Natural killer cell (primary cell): ENCODE measurements around the gene KLK5. TPM values are rescaled to one million over a fixed set of nuclear protein-coding genes. Genes with fewer than 3 reads are reported as not detected.

ENCODE experiments used
- ATAC-seq, 3 donors: fragments of 150-1000 bp in 2 of 3; fragments of 200-7000 bp in 1 of 3; cut with Tn5 transposase; 1 replicate in 1 of 3; 2 replicates in 2 of 3; pipeline ENCODE4 v1.10.0; 2021; ENCODE audit warnings: mild to moderate bottlenecking in 2 of 3, moderate library complexity in 2 of 3
- DNase-seq, 2 donors: peaks; one replicate each; pipeline versions ENCODE4 v3.0.0 to v3.0.0-alpha.2; 2013 to 2021; ENCODE audit warnings: mixed read lengths in 1 of 2
- H3K27ac ChIP-seq: one replicate; pipeline ENCODE4 v1.5.1; 2013; ENCODE audit warnings: mild to moderate bottlenecking, low read length
- H3K27me3 ChIP-seq: one replicate; pipeline ENCODE4 v1.6.1; 2013; ENCODE audit warnings: low read length; ENCODE audit not compliant: control insufficient read depth, insufficient read depth
- H3K36me3 ChIP-seq: one replicate; pipeline ENCODE4 v1.6.1; 2013; ENCODE audit warnings: low read length; ENCODE audit not compliant: control insufficient read depth, insufficient read depth
- H3K4me1 ChIP-seq: one replicate; pipeline ENCODE4 v1.6.1; 2013; ENCODE audit warnings: low read length; ENCODE audit not compliant: control insufficient read depth, insufficient read depth
- H3K4me3 ChIP-seq: one replicate; pipeline ENCODE4 v1.5.1; 2013; ENCODE audit warnings: low read length
- H3K9me3 ChIP-seq: one replicate; pipeline ENCODE4 v1.6.1; 2013; ENCODE audit warnings: low read length; ENCODE audit not compliant: control insufficient read depth, insufficient read depth
- H3K27ac Mint-ChIP-seq, 2 donors: one replicate each; pipeline ENCODE4 v1.8.0; 2022; ENCODE audit warnings: mild to moderate bottlenecking in 2 of 2, mixed read lengths in 2 of 2, moderate library complexity in 1 of 2
- H3K27me3 Mint-ChIP-seq, 2 donors: one replicate each; pipeline ENCODE4 v1.8.0; 2022; ENCODE audit warnings: low read depth in 2 of 2, mixed read lengths in 2 of 2
- H3K36me3 Mint-ChIP-seq: one replicate; pipeline ENCODE4 v1.8.0; 2022; ENCODE audit warnings: mixed read lengths
- H3K4me1 Mint-ChIP-seq, 2 donors: one replicate each; pipeline ENCODE4 v1.8.0; 2022; ENCODE audit warnings: mixed read lengths in 2 of 2
- H3K4me3 Mint-ChIP-seq: one replicate; pipeline ENCODE4 v1.8.0; 2022; ENCODE audit warnings: mild to moderate bottlenecking, moderate library complexity, mixed read lengths
- H3K9me3 Mint-ChIP-seq, 2 donors: one replicate each; pipeline ENCODE4 v1.8.0; 2022; ENCODE audit warnings: mixed read lengths in 2 of 2
- CTCF ChIP-seq: fragments of 200-600 bp; IDR thresholded peaks from one replicate; pipeline ENCODE4 v1.8.0; 2022; ENCODE audit warnings: antibody characterized with exemption
- WGBS: methylation state at CpG from one replicate; pipeline ENCODE4 v1.1.7; 2013; ENCODE audit warnings: missing lambda C conversion rate; ENCODE audit not compliant: insufficient coverage; 5-methylcytosine and 5-hydroxymethylcytosine counted together
- intact Hi-C: fragments of 100-400 bp; cut with micrococcal nuclease; formaldehyde crosslinking; loops from one replicate; pipeline ENCODE4 v1.14.2; 2022
- total RNA-seq, 4 donors: library from RNA; stranded (reverse); fragments of 120-200 nt in 1 of 4; gene quantifications; one replicate each; pipeline versions ENCODE4 v1.2.3 to v1.2.4, GENCODE V29; 2013 to 2022

Gene KLK5
- total RNA-seq, 3 donors from 2014 or later (not counting 1 experiment from before 2014, with no cell fraction given) = not detected

- DNase-seq (peak; percentile 57 to 90), ATAC-seq (peak; percentile 88 to 100 (median 99))
- Histone ChIP-seq H3K9me3 (no peaks in the 10 kb centered on the region), H3K4me3 (no peak overlapping the region), H3K27ac (no peak overlapping the region), H3K27me3 (peaks cover 5% of the 10 kb centered on the region), H3K4me1 (peaks cover 6% of the 10 kb centered on the region), H3K36me3 (no peaks in the 10 kb centered on the region)
- Mint-ChIP-seq H3K36me3 (no peaks in the 10 kb centered on the region), H3K27me3 (peaks cover 25 to 27% of the 10 kb centered on the region in 2 donors), H3K4me1 (peaks cover 8 to 10% of the 10 kb centered on the region in 2 donors), H3K4me3 (no peak overlapping the region), H3K9me3 (no peaks in the 10 kb centered on the region), H3K27ac (no peak overlapping the region)
- intact Hi-C loops = loop anchor here (2.0 kb wide), 1 partner anchor 16 kb away; no protein-coding TSS in a partner anchor
- 32% methylated on average over 21 of the region's 21 CpGs for WGBS
- peak; percentile 78 for TF ChIP-seq CTCF
Observed at GRCh38 chr19:50922317-50922853, 30.5 kb downstream of the KLK5 start.

GRCh38 chr19:50921426-50922316 lies 31.2 kb downstream of the KLK5 start:
- Histone ChIP-seq H3K4me1 (peaks cover 6% of the 10 kb centered on the region), H3K9me3 (no peaks in the 10 kb centered on the region), H3K4me3 (no peak overlapping the region), H3K36me3 (no peaks in the 10 kb centered on the region), H3K27me3 (peaks cover 5% of the 10 kb centered on the region), H3K27ac (no peak overlapping the region)
- Mint-ChIP-seq H3K9me3 (no peaks in the 10 kb centered on the region), H3K4me1 (peaks cover 8 to 10% of the 10 kb centered on the region in 2 donors), H3K4me3 (no peak overlapping the region), H3K27me3 (peaks cover 27% of the 10 kb centered on the region in 2 donors), H3K36me3 (no peaks in the 10 kb centered on the region), H3K27ac (no peak overlapping the region)
- intact Hi-C loops = loop anchor here (2.0 kb wide), 1 partner anchor 15 kb away; no protein-coding TSS in a partner anchor
- TF ChIP-seq CTCF = no peak
- 5% methylated on average over 11 of the region's 12 CpGs for WGBS
- DNase-seq (no peak), ATAC-seq (peak in 2 of 3 donors; percentile 27 to 31)

GRCh38 chr19:50916069-50916468 lies 36.8 kb downstream of the KLK5 start:
- no peak overlapping the region for H3K27ac Mint-ChIP-seq
- Histone ChIP-seq H3K4me3 (no peak overlapping the region), H3K9me3 (no peaks in the 10 kb centered on the region), H3K36me3 (no peaks in the 10 kb centered on the region), H3K27me3 (peaks cover 7% of the 10 kb centered on the region), H3K4me1 (no peaks in the 10 kb centered on the region), H3K27ac (no peak overlapping the region)
- WGBS = 88% methylated on average over 1 of the region's 2 CpGs
- no peak for DNase-seq
- H3K27me3 Mint-ChIP-seq = peaks cover 27 to 28% of the 10 kb centered on the region in 2 donors
- no peaks in the 10 kb centered on the region for H3K4me1 Mint-ChIP-seq
- no peak for TF ChIP-seq CTCF
- intact Hi-C loops = no loop called here
- no peaks in the 10 kb centered on the region for H3K36me3 Mint-ChIP-seq
- no peak overlapping the region for H3K4me3 Mint-ChIP-seq
- no peak for ATAC-seq
- no peaks in the 10 kb centered on the region for H3K9me3 Mint-ChIP-seq
